NB4 (cell line): ENCODE data around the gene MSRB1.

Source experiments
- CTCF ChIP-seq: IDR thresholded peaks from one replicate; pipeline ENCODE4 v1.5.1; 2012; ENCODE audit warnings: low read depth, low read length
- MAX ChIP-seq: IDR thresholded peaks from 2 replicates; pipeline ENCODE4 v1.6.1; 2011; ENCODE audit warnings: low read depth, low read length

GRCh38 chr16:1944612-1945199 is 1.7 kb upstream of the MSRB1 start:
- no peak for TF ChIP-seq CTCF
- no peak for TF ChIP-seq MAX
